DND-41 (cell line): ENCODE results near the gene DCLK1.

ENCODE experiments used
- EZH2 ChIP-seq: IDR thresholded peaks from 3 replicates; pipeline ENCODE4 v1.6.1; 2012; ENCODE audit warnings: borderline replicate concordance, low read depth, mild to moderate bottlenecking, moderate library complexity, low read length, inconsistent platforms; ENCODE audit not compliant: severe bottlenecking
- TF ChIP-seq, protein P1 (sequence below): IDR thresholded peaks from 2 replicates; pipeline ENCODE4 v1.5.1; 2012; ENCODE audit warnings: borderline replicate concordance, low read length, moderate library complexity, mild to moderate bottlenecking; ENCODE audit not compliant: poor library complexity, severe bottlenecking; ENCODE audit errors: extremely low read depth

- TF ChIP-seq, protein P1, sequence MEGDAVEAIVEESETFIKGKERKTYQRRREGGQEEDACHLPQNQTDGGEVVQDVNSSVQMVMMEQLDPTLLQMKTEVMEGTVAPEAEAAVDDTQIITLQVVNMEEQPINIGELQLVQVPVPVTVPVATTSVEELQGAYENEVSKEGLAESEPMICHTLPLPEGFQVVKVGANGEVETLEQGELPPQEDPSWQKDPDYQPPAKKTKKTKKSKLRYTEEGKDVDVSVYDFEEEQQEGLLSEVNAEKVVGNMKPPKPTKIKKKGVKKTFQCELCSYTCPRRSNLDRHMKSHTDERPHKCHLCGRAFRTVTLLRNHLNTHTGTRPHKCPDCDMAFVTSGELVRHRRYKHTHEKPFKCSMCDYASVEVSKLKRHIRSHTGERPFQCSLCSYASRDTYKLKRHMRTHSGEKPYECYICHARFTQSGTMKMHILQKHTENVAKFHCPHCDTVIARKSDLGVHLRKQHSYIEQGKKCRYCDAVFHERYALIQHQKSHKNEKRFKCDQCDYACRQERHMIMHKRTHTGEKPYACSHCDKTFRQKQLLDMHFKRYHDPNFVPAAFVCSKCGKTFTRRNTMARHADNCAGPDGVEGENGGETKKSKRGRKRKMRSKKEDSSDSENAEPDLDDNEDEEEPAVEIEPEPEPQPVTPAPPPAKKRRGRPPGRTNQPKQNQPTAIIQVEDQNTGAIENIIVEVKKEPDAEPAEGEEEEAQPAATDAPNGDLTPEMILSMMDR = no peak
- no peak for TF ChIP-seq EZH2
These were observed 154.1 kb downstream of the DCLK1 start for GRCh38 chr13:35977060-35977459.
